GM12865 (cell line): Measurements from ENCODE around the gene BSN.

Experiments used
- DNase-seq: peaks from one replicate; pipeline ENCODE4 v3.0.0; 2010; ENCODE audit warnings: low read depth
- H3K4me3 ChIP-seq: 2 replicates; pipeline ENCODE4 v1.5.1; 2011; ENCODE audit warnings: mild to moderate bottlenecking, low read depth, low read length, control low read depth
- TF ChIP-seq, protein P1 (sequence below): IDR thresholded peaks from 2 replicates; pipeline ENCODE4 v1.5.1; 2011; ENCODE audit warnings: low read length, control low read depth, low read depth, inconsistent platforms; ENCODE audit not compliant: insufficient read depth; ENCODE audit errors: missing control alignments

Gene BSN

DNA sequence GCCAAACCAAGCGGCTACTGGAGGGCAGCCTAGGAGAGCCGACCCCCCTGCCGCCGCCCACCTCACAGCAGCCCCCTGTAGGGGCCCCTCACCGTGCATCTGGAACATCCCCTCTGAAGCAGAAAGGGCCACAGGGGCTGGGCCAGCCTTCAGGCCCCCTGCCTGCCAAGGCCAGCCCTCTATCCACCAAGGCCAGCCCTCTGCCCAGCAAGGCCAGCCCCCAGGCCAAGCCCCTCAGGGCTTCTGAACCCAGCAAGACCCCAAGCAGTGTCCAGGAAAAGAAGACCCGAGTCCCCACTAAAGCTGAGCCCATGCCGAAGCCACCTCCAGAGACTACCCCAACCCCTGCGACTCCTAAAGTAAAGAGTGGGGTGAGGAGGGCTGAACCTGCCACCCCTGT lies 96.4 kb downstream of the BSN start:
- no peak for DNase-seq
- H3K4me3 ChIP-seq: no peak overlapping the region
- TF ChIP-seq, protein P1, sequence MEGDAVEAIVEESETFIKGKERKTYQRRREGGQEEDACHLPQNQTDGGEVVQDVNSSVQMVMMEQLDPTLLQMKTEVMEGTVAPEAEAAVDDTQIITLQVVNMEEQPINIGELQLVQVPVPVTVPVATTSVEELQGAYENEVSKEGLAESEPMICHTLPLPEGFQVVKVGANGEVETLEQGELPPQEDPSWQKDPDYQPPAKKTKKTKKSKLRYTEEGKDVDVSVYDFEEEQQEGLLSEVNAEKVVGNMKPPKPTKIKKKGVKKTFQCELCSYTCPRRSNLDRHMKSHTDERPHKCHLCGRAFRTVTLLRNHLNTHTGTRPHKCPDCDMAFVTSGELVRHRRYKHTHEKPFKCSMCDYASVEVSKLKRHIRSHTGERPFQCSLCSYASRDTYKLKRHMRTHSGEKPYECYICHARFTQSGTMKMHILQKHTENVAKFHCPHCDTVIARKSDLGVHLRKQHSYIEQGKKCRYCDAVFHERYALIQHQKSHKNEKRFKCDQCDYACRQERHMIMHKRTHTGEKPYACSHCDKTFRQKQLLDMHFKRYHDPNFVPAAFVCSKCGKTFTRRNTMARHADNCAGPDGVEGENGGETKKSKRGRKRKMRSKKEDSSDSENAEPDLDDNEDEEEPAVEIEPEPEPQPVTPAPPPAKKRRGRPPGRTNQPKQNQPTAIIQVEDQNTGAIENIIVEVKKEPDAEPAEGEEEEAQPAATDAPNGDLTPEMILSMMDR: no peak

DNA sequence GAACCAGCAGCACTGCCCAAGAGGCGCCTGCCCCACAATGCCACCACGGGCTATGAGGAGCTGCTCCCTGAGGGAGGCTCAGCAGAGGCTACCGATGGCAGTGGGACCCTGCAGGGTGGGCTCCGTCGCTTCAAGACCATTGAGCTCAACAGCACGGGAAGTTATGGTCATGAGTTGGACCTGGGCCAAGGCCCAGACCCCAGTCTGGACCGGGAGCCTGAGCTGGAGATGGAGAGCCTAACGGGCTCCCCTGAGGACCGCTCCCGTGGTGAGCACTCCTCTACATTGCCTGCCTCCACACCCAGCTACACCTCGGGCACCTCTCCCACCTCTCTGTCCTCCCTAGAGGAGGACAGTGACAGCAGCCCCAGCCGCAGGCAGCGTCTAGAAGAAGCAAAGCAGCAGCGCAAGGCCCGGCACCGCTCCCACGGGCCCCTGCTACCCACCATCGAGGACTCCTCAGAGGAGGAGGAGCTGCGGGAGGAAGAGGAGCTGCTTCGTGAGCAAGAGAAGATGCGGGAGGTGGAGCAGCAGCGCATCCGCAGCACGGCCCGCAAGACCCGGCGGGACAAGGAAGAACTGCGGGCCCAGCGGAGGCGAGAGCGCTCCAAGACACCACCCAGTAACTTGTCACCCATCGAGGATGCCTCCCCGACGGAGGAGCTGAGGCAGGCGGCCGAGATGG lies 98.1 kb downstream of the BSN start:
- no peak overlapping the region for H3K4me3 ChIP-seq
- TF ChIP-seq, protein P1: no peak
- DNase-seq: no peak

DNA sequence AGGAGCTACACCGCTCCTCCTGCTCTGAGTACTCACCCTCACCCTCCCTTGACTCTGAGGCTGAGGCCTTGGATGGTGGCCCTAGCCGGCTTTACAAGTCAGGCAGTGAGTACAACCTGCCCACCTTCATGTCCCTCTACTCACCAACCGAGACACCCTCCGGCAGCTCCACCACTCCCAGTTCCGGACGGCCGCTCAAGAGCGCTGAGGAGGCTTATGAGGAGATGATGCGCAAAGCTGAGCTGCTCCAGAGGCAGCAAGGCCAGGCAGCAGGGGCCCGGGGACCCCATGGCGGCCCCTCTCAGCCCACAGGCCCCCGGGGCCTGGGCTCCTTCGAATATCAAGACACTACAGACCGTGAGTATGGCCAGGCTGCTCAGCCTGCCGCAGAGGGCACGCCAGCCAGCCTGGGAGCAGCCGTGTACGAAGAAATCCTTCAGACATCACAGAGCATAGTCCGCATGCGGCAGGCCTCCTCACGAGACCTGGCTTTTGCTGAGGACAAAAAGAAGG lies 98.7 kb downstream of the BSN start:
- H3K4me3 ChIP-seq: no peak overlapping the region
- TF ChIP-seq, protein P1: no peak
- no peak for DNase-seq

DNA sequence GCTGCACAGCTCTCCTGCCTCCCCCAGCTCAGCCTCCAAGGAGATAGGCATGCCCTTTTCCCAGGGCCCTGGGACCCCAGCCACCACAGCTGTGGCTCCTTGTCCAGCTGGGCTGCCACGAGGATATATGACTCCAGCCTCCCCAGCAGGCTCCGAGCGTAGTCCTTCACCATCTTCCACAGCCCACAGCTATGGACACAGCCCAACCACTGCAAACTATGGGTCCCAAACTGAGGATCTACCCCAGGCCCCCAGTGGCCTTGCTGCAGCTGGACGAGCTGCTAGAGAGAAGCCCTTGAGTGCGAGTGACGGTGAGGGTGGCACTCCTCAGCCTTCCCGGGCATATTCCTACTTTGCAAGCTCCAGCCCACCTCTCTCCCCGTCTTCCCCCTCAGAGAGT lies 99.3 kb downstream of the BSN start:
- TF ChIP-seq, protein P1: no peak
- no peak for DNase-seq
- H3K4me3 ChIP-seq: no peak overlapping the region

DNA sequence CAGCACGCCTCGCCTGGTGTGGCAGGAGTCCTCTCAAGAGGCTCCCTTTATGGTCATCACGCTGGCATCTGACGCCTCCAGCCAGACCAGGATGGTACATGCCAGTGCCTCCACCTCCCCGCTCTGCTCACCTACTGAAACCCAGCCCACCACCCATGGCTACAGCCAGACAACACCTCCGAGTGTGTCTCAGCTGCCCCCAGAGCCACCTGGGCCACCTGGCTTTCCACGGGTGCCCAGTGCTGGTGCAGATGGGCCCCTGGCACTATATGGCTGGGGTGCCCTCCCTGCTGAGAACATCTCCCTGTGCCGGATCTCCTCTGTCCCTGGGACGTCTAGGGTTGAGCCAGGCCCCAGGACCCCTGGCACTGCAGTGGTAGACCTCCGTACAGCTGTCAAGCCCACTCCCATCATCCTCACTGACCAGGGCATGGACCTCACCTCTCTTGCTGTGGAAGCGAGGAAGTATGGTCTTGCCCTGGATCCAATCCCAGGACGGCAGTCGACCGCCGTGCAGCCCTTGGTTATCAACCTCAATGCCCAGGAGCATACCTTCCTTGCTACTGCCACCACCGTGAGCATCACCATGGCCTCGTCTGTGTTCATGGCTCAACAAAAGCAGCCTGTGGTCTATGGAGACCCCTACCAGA lies 100.0 kb downstream of the BSN start:
- TF ChIP-seq, protein P1: no peak
- DNase-seq: no peak
- no peak overlapping the region for H3K4me3 ChIP-seq

DNA sequence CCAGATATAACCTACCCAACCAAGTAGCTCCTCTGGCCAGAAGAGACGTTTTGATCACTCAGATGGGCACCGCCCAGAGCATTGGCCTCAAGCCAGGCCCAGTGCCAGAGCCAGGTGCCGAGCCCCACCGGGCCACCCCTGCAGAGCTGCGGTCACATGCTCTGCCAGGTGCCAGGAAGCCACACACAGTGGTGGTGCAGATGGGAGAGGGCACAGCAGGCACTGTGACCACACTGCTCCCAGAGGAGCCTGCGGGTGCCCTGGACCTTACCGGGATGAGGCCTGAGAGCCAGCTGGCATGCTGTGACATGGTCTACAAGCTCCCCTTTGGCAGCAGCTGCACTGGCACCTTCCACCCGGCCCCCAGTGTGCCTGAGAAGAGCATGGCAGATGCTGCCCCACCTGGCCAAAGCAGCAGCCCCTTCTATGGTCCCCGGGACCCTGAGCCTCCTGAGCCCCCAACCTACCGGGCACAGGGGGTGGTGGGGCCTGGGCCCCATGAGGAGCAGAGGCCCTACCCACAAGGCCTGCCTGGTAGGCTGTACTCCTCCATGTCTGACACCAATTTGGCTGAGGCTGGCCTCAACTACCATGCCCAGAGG lies 100.8 kb downstream of the BSN start:
- no peak overlapping the region for H3K4me3 ChIP-seq
- no peak for DNase-seq
- TF ChIP-seq, protein P1: no peak
